NCI-H1417 treated with DMSO at 0.1 percent for 48 hours (cell line): ENCODE results near the gene IL36RN.

ENCODE experiments used
- DNase-seq: peaks from one replicate; lab custom pipeline; 2025; lab: John Stamatoyannopoulos, UW

IL36RN gene

DNA sequence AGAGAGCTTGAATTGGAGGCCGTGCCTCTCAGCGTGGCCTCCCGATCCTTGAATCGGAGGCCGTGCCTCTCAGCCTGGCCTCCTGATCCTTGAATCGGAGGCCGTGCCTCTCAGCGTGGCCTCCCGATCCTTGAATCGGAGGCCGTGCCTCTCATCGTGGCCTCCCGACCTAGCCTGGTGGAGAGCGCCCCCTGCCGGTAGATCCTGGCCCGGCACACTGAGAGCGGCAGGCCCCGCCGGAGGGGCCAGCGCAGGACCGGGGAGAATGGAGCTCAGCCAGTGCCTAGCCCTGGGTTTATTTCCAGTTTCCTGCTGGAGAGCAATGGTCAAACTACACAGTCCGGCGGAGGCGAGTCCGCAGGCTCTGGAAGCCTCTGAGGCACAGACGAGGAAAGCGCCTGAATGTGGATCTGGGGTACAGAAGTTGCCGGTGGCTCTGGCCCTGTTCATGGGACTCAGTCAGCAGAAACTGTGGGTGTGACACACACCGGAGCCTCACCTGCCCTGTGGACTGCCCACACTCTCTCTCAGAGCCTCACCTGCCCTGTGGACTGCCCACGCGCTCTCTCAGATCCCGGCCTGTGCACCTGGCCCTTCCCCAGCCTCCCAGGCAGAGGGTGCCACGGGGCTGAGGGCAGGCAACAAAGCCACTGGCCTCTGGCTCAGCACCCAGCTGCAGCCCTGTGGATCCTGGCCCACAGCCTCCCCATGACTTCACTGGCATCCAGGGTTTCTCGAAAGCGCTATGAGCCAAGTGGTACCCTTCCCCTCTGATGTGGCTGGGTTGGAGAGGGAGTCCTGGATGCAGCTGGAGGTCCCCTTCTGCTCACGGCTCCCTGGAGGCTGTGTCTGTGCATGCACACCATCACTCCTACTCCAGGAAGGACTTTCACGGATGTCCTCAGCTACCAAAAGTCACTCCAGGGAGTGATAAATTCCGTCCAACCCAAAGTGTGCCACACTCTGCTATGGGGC, 7.8 kb upstream of the IL36RN start:
- no peak for DNase-seq

DNA sequence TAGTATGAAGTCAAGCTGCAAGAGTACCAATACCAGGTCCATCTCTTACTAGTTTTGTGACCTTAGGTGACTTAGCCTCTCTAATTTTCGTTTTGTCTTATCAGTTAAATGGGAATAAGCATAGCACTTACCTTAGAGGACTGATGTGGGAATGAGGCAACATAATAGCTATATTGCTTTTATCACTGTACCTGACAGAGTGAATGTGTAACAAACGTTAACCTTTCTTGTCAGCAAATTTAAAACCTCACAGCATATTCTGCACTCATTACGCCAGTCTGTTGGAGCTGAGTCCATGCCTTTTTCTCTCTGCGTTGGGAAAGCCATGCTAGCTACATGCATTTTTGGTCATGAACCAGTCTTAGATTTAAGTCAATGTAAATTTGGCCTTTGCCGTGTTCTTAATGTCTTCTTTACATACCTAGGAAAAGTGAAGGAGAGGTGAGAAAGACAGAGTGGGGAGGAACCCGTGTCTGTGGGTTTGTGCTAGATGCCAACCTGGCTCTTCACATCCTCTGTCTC, 6.5 kb upstream of the IL36RN start, which contains the start of gene IL36B:
IL36B (minus strand) TSS at position 472 of the 522 bp plus-strand sequence.
- DNase-seq, result no peak

DNA sequence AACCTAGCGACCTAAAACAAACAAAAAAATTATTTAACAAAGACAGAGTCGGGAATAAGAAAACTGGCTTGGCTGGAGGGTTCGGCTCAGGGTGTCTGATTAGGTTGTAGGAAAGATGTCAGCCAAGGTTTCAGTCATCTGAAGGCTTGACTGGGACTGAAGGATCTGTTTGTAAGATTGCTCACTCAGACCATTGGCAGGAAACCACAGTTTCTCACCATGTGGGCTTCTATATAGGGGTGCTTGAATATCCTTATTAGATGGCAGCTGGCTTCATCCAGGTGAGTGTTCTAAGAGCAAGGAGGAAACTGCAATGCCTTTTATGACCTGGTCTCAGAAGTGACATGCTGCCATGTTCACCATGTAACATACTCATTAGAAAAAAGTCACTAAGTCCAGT, 5.3 kb upstream of the IL36RN start:
- no peak for DNase-seq

DNA sequence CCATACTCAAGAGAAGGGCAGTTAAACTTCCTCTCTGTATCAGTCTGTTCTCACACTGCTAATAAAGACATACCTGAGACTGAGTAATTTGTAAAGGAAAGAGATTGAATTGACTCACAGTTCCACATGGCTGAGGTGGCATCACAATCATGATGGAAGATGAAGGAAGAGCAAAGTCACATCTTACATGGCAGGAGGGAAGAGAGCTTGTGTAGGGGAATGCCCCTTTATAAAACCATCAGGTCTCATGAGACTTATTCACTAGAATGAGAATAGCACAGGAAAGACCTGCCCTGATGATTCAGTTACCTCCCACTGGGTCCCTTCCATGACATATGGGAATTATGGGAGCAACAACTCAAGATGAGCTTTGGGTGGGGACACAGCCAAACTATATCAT, 4.9 kb upstream of the IL36RN start:
- no peak for DNase-seq

DNA sequence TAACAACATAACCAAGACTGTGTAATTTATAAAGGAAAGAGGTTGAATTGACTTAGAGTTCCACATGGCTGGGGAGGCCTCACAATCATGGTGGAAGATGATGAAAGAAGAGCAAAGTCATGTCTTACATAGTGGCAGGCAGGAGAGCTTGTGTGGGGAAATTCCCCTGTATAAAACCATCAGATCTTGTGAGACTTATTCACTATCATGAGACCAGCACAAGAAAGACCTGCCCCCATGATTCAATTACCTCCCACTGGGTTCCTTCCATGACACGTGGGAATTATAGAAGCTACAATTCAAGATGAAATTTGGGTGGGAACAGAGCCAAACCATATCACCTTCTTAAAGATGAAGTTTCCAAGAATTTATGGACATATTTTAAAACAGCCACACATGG, 2.5 kb upstream of the IL36RN start:
- no peak for DNase-seq

DNA sequence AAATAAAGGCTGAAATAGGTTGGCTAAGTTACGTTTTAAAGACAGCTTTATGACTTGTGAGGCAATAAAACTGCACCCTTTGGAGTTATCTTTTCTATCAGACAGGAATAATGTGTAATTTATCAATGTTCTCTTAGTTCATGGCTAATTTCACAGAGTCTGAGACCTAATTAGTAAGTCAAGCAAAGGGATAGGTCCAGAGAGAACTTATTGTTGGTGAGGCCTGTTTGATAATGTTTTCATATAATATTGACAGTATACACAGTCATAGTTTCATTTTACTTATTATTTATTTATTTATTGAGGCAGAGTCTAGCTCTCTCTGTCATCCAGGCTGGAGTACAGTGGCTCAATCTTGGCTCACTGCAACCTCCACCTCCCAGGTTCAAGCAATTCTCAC, 1.9 kb upstream of the IL36RN start:
- no peak for DNase-seq

DNA sequence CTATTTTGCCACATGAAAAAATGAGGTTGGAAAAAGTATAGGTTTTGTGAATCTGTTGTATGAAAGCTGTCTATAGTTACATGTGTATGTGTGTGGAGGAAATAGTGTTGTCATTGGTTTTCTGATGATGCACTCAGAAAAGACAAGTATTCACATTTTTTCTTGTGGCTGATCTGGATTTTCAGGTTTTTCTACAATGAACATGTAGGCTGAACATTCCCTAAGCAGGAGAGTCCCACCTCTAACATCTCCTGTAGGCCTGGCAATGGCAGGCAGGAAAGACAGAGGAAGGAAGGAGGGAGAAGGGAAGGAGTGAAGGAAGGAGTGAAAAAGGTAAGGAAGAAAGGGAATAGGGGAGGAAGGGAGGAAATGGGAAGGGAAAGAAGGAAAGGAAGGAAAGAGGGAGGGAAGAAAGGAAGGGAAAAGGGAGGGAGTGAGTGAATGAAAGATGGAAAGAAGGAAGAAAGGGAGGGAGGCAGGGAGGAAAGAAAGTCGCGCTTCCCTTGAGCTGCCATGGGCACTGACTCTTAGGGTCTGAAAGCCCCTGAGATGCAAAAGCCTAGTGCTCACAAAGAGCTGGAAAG, 495 bp upstream of the IL36RN start:
- no peak for DNase-seq

DNA sequence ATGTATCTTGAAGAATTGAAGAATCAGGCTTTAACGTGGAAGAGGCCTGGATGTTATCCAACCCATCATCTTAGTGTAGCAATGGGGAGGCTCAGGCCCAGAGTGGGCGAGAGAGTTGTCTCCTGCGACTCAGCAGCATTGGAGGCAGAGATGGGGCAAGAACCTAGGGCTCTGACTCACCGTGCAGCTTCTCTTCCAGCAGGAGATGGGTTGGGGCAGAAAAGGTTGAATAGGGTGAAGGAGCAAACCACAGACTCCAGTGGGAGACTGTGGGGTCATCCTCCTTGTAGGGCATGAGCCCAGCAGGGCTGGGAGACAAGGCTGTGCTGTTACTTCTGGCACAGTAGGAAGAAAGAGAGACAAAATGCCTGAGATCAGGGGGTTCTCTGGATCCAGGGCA, 1.4 kb downstream of the IL36RN start:
- DNase-seq, result no peak

DNA sequence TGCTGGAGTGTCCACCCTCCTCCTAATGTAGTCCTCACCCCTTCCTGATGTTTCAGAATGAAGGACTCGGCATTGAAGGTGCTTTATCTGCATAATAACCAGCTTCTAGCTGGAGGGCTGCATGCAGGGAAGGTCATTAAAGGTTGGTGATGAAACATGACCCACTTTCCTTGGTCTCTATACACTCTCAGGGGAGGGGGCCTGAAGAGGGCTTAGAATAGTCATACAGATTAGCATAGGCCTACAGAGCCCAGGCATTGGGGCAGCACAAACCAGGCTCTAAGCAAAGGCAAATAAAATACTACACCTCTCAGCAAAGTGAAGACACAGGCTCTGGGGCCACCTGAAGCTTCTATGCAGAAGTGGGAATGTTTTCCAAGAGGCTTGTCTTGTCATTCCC, 1.8 kb downstream of the IL36RN start:
- DNase-seq, result no peak

DNA sequence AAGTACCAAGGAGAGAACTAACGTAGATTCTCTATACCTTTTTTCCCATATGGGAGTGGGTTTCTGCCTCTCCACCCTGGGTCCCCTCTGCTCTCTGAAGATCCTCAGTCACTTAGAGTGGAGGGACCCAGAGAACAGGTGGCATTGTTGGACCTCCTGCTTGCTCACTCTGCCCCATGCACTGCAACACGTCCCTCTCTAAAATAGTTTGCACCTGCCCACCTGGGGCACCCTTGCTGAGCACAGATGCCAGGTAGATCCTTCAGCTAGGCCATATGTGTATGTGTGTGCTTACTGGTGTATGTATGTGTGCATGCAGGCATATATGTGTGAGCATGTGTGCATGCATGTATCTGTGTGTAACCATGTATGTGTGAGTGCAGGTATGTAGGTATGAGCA, 2.2 kb downstream of the IL36RN start:
- DNase-seq, result no peak

DNA sequence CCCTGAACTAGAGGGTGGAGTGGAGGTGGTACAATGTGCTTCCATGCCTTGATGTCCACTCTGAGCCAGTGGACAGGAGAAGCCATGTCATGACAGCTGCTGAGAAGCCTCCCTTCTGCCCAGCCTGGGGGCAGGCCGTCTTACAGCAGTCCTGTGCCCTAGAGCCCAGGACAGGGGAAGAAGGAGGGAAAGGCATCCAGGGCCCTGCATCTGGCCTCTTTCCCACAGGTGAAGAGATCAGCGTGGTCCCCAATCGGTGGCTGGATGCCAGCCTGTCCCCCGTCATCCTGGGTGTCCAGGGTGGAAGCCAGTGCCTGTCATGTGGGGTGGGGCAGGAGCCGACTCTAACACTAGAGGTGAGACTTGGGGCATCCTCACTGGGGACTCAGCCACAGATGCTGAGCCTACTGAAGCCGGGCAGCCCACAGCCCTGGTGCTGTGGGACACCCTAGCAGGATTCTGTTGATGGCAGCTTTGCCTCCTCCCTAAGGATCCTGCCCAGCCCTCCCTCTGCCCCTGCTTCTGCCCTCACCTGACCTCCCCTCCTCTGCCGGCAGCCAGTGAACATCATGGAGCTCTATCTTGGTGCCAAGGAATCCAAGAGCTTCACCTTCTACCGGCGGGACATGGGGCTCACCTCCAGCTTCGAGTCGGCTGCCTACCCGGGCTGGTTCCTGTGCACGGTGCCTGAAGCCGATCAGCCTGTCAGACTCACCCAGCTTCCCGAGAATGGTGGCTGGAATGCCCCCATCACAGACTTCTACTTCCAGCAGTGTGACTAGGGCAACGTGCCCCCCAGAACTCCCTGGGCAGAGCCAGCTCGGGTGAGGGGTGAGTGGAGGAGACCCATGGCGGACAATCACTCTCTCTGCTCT, 3.1 kb downstream of the IL36RN start:
- DNase-seq, result no peak

DNA sequence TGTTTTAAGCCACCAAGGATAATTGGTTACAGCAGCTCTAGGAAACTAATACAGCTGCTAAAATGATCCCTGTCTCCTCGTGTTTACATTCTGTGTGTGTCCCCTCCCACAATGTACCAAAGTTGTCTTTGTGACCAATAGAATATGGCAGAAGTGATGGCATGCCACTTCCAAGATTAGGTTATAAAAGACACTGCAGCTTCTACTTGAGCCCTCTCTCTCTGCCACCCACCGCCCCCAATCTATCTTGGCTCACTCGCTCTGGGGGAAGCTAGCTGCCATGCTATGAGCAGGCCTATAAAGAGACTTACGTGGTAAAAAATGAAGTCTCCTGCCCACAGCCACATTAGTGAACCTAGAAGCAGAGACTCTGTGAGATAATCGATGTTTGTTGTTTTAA, 5.3 kb downstream of the IL36RN start:
- no peak for DNase-seq

DNA sequence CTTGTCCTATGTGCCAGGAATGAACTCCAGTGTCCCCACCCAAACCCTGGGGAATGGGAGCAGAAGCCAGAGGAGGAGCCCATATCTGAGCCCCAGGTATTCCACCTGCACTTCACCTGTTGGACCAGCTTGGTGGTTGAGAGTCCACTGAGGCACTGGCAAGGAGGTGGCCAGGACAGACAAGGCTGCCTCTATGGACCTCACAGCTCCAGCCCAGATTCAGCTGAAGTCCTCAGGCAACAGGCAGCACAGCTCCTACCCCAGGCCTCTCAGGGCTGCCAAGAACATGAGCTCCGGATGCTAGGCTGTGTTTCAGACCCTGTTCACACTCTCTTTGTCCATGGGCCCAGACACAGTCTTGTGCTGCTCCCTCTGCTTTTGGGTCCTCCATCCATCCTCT, 5.9 kb downstream of the IL36RN start:
- no peak for DNase-seq

DNA sequence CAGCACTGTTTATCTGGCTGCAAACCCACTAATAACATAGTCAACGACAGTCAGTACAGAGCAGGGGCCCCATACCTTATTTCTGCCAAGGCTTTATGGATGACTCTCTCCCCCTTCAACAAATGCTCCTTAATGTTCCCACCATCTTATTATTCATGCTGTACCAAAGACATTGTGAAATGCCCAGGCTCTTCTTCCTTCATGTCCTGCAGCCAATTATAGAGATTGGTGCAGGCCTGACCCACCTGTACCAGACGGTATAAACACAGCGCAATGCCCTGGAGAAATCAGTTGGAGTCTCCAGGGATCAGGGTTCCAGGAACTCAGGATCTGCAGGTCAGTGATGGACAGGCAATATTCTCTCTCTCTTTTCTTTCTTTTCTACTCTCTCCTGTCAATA, 8.7 kb downstream of the IL36RN start, which contains the start of gene IL1F10:
IL1F10 (plus strand) TSS at position 290 of the 400 bp plus-strand sequence. CDS start 4,769 bp downstream, outside the sequence.
- DNase-seq, result no peak

DNA sequence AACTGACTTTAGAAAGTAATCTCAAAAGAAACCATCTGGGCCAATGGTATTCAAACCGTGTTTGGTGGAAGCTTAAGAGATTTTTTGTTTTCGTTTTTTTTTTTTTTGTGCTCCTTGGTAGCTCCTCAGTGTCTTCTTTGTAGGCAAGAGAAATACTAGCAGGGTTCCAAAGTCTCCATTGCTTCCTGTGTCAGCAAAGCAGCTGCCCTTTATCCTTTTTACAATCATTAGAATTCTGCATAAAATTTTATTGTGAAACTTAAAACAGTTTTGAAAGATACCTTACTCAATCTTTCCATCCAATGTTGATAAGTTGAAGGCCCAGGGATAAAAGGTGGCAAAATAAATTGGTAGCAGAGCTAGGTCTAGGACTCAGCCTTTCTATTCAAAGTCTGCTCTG, 9.3 kb downstream of the IL36RN start:
- no peak for DNase-seq

DNA sequence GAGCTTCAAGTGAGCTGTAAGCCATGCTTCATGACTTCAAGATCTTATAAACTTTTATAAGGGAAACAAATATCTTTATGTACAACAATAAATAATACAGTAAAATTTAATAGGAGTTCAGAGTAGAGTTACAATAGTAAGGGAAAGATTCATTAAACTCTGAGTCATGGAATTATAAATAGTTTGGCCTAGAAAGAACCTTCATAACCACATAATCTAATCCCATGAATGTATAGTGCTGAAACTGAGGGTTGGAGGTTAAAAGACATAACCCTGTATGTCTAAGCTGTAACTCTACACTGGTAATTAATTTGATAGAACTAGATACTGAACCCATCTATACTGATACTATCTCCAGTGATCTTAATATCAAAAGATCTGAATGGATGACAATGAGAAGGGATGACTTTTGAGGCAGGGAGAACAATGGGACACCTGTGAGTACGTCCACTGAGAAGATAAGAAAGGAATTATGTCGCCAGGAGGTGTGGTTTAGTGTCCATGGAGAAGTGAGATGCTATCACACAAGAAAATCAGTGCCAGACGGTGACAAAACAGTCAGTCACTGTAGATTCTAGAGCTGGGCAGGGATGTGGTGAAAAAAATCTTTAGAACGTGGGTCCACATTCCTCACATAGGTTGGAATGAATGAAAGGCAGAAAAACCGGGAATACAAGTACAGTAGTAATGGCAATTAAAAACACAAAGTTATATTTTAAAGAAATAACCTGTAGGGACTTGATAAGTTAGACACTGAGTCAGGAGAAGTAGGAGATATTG, 9.9 kb downstream of the IL36RN start:
- DNase-seq, result no peak

DNA sequence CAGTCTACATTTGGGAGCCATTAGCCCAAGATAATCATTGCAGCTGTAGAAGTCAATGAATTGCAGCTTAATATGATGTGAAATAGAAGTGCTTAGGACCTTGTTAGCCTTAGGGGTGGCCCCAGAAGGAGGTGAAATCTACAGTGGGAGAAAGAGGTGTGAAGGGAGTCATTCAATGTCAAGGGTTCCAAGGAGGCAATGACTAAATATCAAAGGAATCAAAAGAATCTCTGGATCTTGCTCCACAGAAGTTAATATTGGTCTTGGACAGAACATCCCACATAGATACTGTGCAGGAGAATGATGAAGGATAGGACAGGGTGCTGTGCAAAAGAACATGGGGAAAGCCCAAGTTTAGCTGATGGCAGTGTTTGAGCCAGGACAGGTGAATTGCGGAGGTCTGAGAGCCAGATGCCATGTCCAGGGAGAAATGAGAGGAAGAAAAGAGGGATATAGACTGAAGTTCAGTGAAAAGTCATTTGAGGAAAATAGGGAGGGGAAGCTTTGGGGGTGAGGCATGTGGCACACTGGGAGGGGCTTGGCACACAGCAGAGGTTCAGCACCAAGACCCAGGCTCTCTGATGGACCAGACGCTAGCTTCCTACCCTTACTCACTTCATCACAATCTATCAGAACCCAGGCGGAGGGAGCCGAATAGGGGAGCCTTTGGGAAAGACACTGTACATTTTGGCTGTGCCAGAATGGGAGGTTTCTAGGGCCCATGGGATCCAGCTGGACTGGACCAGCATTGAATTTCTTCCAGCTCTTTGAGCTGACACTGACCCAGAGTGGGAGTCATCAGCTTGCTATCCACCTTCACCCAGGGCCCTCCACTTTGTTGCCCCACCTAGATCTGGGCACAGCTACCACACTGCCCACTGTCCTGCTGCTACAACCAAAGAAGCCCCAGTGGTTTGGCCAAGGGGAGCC, 10.9 kb downstream of the IL36RN start:
- no peak for DNase-seq

DNA sequence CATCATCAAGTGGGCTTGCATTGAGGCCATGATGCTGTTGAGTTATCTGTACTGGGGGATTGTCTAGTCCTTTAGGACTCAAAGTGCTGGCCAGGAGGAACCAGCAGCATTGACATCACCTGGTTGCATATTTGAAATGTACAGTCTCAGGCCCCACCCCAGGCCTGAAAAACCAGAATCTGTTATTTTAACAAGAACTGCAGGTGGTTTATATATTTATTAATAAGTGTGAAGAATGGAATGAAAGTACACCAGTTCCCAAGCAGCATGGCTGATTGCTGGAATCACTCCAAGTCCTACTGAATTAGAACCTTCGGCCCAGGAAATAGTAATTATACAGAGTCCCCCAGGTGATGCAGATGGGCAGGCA, 11.6 kb downstream of the IL36RN start:
- no peak for DNase-seq

DNA sequence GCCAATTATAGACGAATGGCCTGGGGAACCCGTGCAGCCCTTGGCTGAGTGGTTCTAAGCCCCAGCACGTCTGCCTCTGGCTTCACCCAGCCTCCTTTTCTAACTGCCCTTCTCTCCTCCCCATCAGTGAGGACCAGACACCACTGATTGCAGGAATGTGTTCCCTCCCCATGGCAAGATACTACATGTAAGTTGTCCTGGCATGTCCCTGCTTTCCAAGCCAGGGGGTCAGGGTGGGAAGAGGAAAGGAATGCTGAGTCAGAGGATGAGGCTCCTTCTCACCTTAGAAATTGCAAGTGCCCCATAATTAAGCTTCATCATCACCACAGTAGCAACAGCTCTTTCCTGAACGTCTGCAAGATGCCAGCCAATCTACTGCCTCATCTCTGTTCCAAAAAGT, 13.6 kb downstream of the IL36RN start:
- no peak for DNase-seq

DNA sequence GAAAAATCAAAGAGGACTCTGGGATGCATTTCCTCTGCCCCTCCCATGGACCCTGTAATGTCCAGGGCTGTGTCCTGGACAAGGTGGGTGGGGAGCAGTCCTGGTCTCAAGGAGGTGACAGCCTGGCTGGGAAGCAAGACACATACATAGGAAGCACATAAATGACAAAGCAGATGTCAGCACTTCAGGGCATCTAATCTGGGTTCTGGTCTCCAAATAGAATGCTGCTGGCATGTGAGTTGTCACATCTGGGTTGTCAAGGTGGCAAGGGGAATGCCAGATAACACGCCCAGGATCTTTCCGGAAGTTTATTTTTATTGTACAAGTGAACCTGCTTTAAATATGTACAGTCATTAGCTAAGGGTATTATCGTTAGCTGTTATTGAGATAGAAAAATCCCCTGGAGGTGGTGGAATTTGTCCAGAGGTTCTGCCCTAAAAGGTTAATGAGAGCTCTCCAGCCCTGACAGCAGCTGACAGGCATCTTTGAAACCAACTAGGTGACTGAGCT, 14.4 kb downstream of the IL36RN start:
- DNase-seq, result no peak
